ENCODE data around the gene C1orf159.
"Not testable (repeated sequence)": the region's sequence is repeated elsewhere in the genome, so short reads cannot be mapped to it uniquely, and the experiment has no call there.

C1orf159 gene

GRCh38 chr1:1101503-1101902, 14.4 kb downstream of the C1orf159 start:
- no peak for TF ChIP-seq JUND (IDR thresholded peaks at IDR 0.05; ENCODE audit: low read depth)
- in situ Hi-C loops (cut with HindIII; ENCODE audit: low pct_unique_long_range_greater_than_20kb, low sequenced_read_pairs) = no loop called here
- no peak for DNase-seq (ENCODE audit: low read depth in 1 of 2, low spot score in 1 of 2)

GRCh38 chr1:1100296-1100695, 15.6 kb downstream of the C1orf159 start:
- in situ Hi-C loops (cut with HindIII; ENCODE audit: low pct_unique_long_range_greater_than_20kb, low sequenced_read_pairs) = no loop called here
- no peak for DNase-seq (ENCODE audit: low read depth in 1 of 2, low spot score in 1 of 2)
- TF ChIP-seq JUND (IDR thresholded peaks at IDR 0.05; ENCODE audit: low read depth) = no peak

DNA sequence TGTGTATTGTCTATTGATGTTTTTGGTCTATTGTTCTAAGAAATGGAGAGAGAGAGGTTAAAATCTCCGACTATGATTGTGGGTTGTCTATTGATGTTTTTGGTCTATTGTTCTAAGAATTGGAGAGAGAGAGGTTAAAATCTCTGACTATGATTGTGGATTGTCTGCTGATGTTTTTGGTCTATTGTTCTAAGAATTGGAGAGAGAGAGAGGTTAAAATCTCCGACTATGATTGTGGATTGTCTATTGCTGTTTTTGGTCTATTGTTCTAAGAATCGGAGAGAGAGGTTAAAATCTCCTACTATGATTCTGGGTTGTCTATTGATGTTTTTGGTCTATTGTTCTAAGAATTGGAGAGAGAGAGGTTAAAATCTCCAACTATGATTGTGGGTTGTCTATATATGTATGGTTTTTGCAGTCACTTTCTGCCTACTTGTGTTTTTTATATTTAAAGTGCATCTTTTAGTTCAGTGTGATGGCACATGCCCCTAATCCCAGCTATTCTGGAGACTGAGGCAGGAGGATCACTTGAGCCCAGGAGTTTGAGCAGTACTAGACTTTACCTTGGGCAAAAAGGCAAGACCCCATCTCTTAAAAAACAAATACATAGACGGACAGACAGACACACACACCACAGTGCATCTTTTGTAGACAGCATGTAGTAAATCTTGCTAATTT, 16.2 kb downstream of the C1orf159 start:
- no peak for DNase-seq (ENCODE audit: low read depth in 1 of 2, low spot score in 1 of 2)
- TF ChIP-seq JUND (IDR thresholded peaks at IDR 0.05; ENCODE audit: low read depth) = no peak
- in situ Hi-C loops (cut with HindIII; ENCODE audit: low pct_unique_long_range_greater_than_20kb, low sequenced_read_pairs) = no loop called here

DNA sequence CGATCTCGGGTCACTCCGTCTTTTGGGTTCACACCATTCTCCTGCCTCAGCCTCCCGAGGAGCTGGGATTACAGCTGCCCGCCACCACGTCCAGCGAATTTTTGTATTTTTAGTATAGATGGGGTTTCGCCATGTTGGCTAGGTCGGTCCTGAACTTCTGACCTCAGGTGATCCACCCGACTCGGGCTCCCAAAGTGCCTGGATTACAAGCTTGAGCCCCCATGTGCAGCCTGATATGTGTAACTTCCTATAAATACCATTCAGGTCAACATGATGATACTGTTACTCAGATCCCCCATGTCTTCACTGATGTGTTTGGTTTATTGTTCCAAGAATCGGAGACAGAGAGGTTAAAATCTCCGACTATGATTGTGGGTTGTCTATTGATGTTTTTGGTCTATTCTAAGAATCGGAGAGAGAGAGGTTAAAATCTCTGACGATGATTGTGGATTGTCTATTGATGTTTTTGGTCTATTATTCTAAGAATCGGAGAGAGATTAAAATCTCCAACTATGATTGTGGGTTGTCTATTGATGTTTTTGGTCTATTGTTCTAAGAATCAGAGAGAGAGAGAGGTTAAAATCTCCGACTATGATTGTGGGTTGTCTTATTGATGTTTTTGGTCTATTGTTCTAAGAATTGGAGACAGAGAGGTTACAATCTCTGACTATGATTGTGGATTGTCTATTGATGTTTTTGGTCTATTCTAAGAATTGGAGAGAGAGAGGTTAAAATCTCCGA, 17.0 kb downstream of the C1orf159 start:
- DNase-seq (ENCODE audit: low read depth in 1 of 2, low spot score in 1 of 2) = no peak
- no peak for TF ChIP-seq JUND (IDR thresholded peaks at IDR 0.05; ENCODE audit: low read depth)
- in situ Hi-C loops (cut with HindIII; ENCODE audit: low pct_unique_long_range_greater_than_20kb, low sequenced_read_pairs) = no loop called here

DNA sequence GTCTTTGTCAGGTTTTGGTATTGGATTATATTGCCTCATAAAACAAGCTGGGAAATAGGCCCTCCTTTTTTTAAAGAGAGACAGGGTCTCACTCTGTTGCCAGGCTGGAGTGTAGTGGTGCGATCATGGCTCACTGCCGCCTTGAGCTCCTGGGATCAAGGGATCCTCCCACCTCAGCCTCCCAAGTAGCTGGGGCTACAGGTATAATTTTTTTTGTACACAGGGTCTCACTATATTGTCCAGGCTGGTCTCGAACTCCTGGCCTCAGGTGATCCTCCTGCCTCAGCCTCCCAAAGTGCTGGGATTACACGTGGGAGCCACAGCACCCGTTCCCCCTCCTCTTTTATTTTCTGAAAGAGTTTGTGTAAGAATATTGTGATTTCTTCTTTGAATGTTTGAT, 19.8 kb downstream of the C1orf159 start:
- in situ Hi-C loops (cut with HindIII; ENCODE audit: low pct_unique_long_range_greater_than_20kb, low sequenced_read_pairs); DNase-seq (ENCODE audit: low read depth in 1 of 2, low spot score in 1 of 2): not testable (repeated sequence)

DNA sequence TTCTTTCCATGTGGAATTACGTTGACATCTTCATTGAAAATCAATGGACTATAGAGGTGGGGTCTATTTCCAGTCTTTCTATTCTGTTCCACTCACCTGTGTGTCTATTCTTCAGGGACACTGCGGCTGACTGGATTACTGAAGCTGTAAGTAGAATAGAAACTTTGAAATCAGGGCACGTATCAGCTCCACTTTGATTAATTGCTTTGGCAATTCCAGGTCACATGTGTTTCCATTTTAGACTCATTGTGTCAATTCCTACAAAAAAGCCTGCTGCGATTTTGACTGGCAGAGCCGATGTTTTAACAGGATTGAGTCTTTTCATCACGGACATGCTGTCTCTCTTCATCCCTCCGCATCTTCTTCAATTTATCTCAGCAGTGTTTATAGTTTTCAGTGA, 20.9 kb downstream of the C1orf159 start:
- TF ChIP-seq JUND (IDR thresholded peaks at IDR 0.05; ENCODE audit: low read depth) = no peak
- in situ Hi-C loops (cut with HindIII; ENCODE audit: low pct_unique_long_range_greater_than_20kb, low sequenced_read_pairs) = no loop called here
- no peak for DNase-seq (ENCODE audit: low read depth in 1 of 2, low spot score in 1 of 2)

DNA sequence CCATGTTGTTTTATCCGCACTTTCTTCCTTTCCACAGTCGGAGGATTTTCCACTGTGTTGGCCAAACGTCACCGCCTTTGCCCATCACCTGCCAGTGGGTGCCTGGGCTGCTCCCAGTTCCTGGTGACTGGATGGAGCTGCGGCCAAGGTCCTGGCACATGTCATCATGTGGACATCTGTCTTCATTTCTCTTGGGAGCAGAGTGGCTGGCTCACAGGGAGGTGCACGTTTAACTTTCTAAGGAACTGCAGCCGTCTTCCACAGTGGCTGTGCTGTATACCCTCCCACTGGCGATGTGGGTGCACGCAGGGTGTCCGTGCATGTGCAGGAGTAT, 22.3 kb downstream of the C1orf159 start:
- no peak for TF ChIP-seq JUND (IDR thresholded peaks at IDR 0.05; ENCODE audit: low read depth)
- in situ Hi-C loops (cut with HindIII; ENCODE audit: low pct_unique_long_range_greater_than_20kb, low sequenced_read_pairs) = no loop called here
- no peak for DNase-seq (ENCODE audit: low read depth in 1 of 2, low spot score in 1 of 2)

DNA sequence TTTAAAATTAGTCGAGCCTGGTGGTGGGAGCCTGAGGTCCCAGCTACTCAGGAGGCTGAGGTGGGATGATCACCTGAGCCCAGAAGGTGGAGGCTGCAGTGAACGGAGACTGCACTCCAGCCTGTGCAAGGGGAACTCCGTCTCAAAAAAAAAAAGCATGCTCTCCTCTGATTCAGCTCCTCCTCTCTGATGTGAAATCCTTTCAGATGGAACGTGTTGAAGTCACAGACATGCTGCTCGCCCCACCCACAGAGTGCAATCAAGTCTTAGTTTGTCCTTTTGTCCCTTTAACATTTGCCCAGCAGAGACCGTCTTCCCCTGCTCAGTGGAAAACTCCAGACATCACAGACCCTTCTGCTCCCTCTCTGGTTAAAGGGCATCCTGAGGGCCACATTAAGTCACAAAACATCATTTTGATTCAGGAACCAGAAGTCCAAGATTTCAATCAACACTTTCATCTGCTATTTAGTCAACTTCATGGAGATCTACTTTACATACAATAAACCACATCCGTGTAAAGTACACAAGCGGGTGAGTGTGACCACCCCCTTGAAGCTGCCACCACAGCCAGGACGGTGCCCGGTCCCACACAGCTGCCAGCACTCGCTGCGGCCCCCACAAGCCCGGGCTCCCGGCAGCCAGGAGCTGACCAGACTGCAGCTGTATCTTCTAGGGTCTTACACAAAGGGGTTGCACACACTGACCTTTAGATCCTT, 22.8 kb downstream of the C1orf159 start:
- DNase-seq (ENCODE audit: low read depth in 1 of 2, low spot score in 1 of 2) = no peak
- in situ Hi-C loops (cut with HindIII; ENCODE audit: low pct_unique_long_range_greater_than_20kb, low sequenced_read_pairs) = no loop called here
- no peak for TF ChIP-seq JUND (IDR thresholded peaks at IDR 0.05; ENCODE audit: low read depth)

DNA sequence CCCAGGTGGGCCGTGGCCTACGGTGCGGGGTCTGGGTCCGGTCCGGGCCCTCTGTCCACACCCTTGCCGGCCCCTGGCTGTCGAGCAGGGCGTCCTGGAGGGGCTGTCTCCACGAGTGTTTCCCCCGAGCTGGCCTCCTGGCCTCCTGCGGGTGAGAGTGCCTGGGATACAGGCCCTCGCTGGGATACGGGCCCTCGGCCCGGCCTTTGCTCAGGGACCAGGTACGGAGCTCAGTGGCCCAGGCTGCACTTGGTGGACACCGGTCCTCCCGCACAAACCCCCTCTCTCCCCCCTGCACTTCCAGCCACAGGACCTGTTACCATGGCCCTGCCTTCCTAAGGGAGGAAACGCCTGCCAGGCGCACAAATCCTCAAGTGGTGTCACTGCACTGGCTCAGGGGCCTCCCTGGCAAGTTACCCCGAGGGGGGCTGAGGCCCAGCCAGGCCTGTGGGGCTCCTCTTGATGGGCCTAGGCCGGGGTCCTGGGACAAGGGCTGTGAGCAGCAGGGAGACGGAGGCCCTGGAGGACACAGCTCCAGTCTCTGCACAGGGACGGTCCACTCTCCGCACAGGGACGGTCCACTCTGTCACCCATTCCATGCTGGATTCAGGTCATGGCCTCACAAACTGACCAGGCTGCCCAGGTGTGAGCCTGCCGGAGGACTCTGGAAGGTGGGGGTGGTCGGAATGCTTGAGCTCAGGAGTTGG, 23.6 kb downstream of the C1orf159 start:
- DNase-seq (ENCODE audit: low read depth in 1 of 2, low spot score in 1 of 2) = no peak
- no peak for TF ChIP-seq JUND (IDR thresholded peaks at IDR 0.05; ENCODE audit: low read depth)
- in situ Hi-C loops (cut with HindIII; ENCODE audit: low pct_unique_long_range_greater_than_20kb, low sequenced_read_pairs) = no loop called here

DNA sequence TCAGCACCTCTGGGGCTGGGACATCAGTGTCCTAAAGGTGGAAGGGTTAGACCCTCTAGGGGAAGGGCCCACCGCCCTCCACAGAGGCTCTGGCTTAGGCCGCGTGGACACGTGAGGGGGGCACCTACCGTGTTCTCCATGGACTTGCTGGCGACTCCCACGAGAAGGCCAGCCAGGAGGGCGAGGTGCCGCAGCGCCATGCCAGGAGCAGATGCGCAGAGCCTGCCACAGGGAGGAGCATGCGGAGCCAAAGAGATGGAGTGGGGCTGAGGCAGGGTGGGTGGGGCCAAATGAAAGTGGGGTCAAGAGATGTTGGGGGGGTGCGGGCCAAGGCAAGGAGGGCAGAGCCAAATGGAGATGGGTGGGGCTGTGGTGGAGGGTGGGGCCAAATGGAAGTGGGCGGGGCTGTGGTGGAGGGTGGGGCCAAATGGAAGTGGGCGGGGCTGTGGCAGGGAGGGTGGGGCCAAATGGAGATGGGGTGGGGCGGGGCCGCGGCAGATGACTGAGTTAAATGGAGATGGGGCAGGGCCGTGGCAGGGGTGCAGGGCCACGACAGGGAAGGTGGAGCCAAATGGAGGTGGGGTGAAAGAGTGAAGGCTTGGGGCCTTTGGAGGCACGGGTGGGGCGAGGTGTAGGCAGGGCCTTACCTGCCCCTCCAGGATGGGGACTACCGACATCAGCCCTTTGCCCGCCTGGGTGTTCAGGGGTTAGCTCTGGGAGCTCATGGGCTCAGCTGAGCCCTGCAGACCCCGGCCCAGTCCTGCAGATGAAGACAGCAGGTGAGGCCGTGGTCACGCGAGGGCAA, 24.3 kb downstream of the C1orf159 start:
- in situ Hi-C loops (cut with HindIII; ENCODE audit: low pct_unique_long_range_greater_than_20kb, low sequenced_read_pairs) = no loop called here

DNA sequence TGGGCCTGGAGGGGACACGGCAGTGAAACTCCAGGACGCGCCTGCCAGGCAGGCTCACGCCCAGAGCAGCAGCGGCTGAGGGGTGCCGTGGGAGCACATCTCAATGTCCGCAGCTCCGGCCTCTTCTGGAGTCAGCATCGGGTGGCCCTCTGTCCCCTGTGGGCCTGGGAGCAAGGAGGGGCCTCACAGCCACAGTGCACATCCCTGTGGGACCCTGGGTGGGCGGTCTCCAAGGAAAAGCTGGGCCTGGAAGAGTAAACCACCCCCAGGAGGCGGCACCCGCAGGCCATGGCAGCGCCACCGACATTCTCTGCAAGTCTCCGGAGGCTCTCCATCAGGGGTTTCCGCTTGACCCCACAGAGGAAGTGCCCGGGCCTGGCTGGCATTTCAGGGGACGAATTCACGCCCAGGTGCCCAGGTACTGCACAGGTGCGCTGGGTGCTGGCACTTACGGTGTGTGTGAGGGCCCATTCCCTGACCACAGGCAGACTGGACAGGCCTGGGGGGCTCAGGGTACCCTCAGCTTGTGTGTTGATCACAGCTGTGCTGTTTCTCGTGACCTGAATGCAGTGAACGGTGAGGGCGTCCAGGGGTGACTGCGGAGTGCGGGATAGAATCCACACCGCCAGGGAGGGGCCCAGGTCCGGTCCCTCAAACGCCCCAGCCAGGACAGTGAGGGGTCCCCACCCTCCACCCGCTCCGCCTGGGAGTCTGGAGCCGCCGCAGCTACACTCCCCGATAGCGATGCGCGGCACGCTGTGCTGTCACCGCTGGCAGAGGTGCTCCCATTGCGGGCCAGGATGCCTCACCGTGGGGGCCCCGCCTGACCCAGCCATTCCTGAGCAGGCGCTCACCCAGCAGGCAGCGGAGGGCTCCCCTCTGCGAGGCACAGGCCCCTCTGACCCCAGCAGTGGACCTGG, 25.2 kb downstream of the C1orf159 start:
- DNase-seq (ENCODE audit: low read depth in 1 of 2, low spot score in 1 of 2) = no peak
- no peak for TF ChIP-seq JUND (IDR thresholded peaks at IDR 0.05; ENCODE audit: low read depth)
- in situ Hi-C loops (cut with HindIII; ENCODE audit: low pct_unique_long_range_greater_than_20kb, low sequenced_read_pairs) = no loop called here

More for the DNA sequence above, 24.3 kb downstream of the C1orf159 start:
- DNase-seq (ENCODE audit: low read depth in 1 of 2, low spot score in 1 of 2) = peak in 1 of 2 experiments; percentile 50
- TF ChIP-seq JUND (IDR thresholded peaks at IDR 0.05; ENCODE audit: low read depth) = no peak
